Measurements from ENCODE around the gene ANKRD63. TPM values are rescaled to one million over a fixed set of nuclear protein-coding genes. Genes with fewer than 3 reads are reported as not detected.

Gene ANKRD63
- total and polyA plus RNA-seq, 10 of the 15 experiments (the other 5 are each of a cell fraction or from before 2014, with no cell fraction given) = not detected

DNA sequence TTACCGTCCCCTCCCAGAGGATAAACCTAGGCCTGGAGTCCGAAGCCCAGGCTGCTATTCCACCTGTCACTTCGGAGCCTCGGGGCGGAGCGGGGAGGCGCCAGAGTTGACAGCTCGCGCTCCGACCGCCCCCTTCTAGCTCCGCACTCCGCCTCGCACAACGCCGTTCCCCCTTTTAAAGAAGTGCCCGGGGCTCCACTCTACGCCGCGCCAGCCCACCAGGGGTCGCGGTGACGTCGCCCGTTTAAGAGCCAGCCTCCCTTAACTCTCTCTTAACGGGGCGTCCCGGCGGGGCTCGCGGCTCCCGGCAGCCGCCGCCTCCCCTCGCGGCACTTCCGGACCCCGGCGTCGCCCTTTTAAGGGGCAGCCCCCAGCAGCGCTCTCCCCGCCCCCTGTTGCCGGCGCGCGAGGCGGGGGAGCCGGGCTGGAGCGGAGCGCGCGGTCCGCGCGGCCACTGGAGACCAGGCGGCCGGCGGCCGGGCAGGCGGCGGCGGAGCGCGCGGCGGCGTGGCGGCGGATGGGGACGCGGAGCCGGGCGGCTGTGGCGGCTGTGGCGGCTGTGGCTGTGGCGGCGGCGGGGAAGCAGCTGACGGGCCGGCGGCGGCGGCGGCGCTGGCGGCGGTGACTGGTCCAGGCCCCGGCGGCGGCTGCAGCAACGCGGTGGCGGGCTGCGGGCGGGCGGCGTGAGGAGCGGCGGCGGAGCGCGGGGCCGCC is 40.5 kb upstream of the ANKRD63 start, which contains the start of gene INAFM2 (continued):
- TF ChIP-seq MEF2B (IDR thresholded peaks at IDR 0.05; ENCODE audit: partially characterized antibody, poor library complexity, severe bottlenecking) (no peak), CEBPB (IDR thresholded peaks at IDR 0.05; ENCODE audit: borderline replicate concordance in 1 of 2, low read depth in 2 of 2, low read length in 2 of 2) (no peak), PKNOX1 (IDR thresholded peaks at IDR 0.05) (peak; percentile 69), PML (IDR thresholded peaks at IDR 0.05; ENCODE audit: low read length) (no peak), CREB1 (IDR thresholded peaks at IDR 0.05; ENCODE audit: low read depth) (0 out of 2 replicates have a peak, but pooled peaks have one; percentile 41), TCF12 (IDR thresholded peaks at IDR 0.05; ENCODE audit: low read depth, low read length) (no peak), SMAD1 (IDR thresholded peaks at IDR 0.05; ENCODE audit: low read depth, partially characterized antibody) (no peak), RFX5 (IDR thresholded peaks at IDR 0.05; ENCODE audit: low read depth, low read length) (no peak), PAX8 (IDR thresholded peaks at IDR 0.05) (no peak), CEBPZ (IDR thresholded peaks at IDR 0.05; ENCODE audit: low read depth, low read length) (no peak)
- TF ChIP-seq, protein P1, sequence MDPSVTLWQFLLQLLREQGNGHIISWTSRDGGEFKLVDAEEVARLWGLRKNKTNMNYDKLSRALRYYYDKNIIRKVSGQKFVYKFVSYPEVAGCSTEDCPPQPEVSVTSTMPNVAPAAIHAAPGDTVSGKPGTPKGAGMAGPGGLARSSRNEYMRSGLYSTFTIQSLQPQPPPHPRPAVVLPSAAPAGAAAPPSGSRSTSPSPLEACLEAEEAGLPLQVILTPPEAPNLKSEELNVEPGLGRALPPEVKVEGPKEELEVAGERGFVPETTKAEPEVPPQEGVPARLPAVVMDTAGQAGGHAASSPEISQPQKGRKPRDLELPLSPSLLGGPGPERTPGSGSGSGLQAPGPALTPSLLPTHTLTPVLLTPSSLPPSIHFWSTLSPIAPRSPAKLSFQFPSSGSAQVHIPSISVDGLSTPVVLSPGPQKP (IDR thresholded peaks at IDR 0.05; ENCODE audit: low read depth, low read length) = peak; percentile 91
- TF ChIP-seq, protein P2, sequence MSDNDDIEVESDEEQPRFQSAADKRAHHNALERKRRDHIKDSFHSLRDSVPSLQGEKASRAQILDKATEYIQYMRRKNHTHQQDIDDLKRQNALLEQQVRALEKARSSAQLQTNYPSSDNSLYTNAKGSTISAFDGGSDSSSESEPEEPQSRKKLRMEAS (IDR thresholded peaks at IDR 0.05; ENCODE audit: low read depth, low read length) = peak; percentile 65; the same call in 1 of the 2 replicates
- TF ChIP-seq, protein P3, sequence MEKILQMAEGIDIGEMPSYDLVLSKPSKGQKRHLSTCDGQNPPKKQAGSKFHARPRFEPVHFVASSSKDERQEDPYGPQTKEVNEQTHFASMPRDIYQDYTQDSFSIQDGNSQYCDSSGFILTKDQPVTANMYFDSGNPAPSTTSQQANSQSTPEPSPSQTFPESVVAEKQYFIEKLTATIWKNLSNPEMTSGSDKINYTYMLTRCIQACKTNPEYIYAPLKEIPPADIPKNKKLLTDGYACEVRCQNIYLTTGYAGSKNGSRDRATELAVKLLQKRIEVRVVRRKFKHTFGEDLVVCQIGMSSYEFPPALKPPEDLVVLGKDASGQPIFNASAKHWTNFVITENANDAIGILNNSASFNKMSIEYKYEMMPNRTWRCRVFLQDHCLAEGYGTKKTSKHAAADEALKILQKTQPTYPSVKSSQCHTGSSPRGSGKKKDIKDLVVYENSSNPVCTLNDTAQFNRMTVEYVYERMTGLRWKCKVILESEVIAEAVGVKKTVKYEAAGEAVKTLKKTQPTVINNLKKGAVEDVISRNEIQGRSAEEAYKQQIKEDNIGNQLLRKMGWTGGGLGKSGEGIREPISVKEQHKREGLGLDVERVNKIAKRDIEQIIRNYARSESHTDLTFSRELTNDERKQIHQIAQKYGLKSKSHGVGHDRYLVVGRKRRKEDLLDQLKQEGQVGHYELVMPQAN (conservative IDR thresholded peaks at IDR 0.05) = peak; percentile 99
- TF ChIP-seq, protein P4, sequence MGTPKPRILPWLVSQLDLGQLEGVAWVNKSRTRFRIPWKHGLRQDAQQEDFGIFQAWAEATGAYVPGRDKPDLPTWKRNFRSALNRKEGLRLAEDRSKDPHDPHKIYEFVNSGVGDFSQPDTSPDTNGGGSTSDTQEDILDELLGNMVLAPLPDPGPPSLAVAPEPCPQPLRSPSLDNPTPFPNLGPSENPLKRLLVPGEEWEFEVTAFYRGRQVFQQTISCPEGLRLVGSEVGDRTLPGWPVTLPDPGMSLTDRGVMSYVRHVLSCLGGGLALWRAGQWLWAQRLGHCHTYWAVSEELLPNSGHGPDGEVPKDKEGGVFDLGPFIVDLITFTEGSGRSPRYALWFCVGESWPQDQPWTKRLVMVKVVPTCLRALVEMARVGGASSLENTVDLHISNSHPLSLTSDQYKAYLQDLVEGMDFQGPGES (IDR thresholded peaks at IDR 0.05) = no peak
- TF ChIP-seq, protein P5, sequence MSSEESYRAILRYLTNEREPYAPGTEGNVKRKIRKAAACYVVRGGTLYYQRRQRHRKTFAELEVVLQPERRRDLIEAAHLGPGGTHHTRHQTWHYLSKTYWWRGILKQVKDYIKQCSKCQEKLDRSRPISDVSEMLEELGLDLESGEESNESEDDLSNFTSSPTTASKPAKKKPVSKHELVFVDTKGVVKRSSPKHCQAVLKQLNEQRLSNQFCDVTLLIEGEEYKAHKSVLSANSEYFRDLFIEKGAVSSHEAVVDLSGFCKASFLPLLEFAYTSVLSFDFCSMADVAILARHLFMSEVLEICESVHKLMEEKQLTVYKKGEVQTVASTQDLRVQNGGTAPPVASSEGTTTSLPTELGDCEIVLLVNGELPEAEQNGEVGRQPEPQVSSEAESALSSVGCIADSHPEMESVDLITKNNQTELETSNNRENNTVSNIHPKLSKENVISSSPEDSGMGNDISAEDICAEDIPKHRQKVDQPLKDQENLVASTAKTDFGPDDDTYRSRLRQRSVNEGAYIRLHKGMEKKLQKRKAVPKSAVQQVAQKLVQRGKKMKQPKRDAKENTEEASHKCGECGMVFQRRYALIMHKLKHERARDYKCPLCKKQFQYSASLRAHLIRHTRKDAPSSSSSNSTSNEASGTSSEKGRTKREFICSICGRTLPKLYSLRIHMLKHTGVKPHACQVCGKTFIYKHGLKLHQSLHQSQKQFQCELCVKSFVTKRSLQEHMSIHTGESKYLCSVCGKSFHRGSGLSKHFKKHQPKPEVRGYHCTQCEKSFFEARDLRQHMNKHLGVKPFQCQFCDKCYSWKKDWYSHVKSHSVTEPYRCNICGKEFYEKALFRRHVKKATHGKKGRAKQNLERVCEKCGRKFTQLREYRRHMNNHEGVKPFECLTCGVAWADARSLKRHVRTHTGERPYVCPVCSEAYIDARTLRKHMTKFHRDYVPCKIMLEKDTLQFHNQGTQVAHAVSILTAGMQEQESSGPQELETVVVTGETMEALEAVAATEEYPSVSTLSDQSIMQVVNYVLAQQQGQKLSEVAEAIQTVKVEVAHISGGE (CRISPR knock-in tag; IDR thresholded peaks at IDR 0.05) = no peak

All from GM12878 (cell line).